Measurements from ENCODE around the gene POLE2. TPM values are rescaled to one million over a fixed set of nuclear protein-coding genes. Genes with fewer than 3 reads are reported as not detected.

POLE2 gene
- total RNA-seq, 1 experiment from 2014 or later, result 38.6 TPM

DNA sequence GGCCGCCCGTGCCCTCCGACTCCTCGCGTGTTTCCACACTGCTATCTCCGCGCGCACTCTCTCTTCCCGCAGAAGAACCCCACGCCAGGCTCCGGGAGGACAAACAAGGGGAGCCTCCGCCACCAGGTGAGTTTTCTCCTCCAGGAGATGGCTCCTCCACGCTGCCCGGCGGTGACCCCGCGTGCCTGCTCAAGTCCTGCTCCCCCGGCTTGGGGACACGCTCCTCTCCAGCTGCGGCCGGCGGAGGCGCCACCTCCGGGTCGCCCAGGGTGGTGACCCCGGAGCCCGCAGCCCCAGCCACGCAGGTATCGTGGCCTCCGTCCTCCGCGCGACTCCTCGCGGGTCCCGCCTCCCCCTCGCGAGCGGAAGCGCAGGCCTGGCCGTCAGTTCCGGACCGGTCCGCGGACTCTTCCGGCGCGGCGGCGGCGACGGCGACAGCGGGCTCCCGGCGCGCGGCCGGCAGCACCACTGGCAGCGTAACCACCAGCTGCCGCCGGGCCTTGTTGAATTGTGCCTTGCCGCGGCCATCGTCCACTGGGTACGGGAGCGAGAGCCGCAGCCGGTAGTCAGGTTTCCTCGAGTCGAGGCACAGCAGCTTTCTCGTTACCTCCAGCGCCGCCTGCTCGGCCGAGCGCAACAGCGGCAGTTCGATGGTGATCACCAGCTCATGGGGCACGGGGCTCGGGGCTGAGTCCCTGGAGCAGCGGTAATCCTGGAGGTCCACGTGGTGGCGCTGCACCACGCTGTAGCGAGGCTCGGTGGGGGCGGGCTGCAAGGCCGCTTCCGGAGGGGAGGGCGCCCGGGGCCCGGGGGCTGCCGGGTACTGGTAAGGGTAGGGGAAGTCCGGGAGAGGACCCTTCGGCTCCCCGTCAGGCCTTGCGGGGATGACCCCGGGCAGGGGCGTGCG lies 54.1 kb downstream of the POLE2 start:
- peak overlapping the region; percentile 91 for H2AFZ ChIP-seq (ENCODE audit: low read length)

GRCh38 chr14:49623941-49624839 lies 63.8 kb downstream of the POLE2 start:
- DNase-seq, result peak; percentile 80
- H3K4me3 ChIP-seq (ENCODE audit: low read length), result peak overlapping the region; percentile 92
- H3F3A ChIP-seq (ENCODE audit: low read length, unreplicated experiment), result peaks cover 5% of the 10 kb centered on the region
- peak overlapping the region; percentile 41 for H3K27ac ChIP-seq (ENCODE audit: low read length)
- H2AFZ ChIP-seq (ENCODE audit: low read length), result no peak overlapping the region
- ChIA-PET POLR2A (ENCODE audit: unreplicated experiment) (interaction anchor here (0.5 to 1.5 kb wide), 7 partner anchors 8 to 379 kb away, joined by 3 to 18 read pairs (median 3); partner anchors contain the start of genes KLHDC2 and RPS29), CTCF (interaction anchor here (0.5 to 1.2 kb wide), 7 partner anchors 10 to 228 kb away, joined by 3 to 7 read pairs (median 3); partner anchors contain the start of genes LRR1 and NEMF)
- peak overlapping the region; percentile 92; the same call in 1 of the 2 replicates for H3K9ac ChIP-seq (ENCODE audit: low read length)
- TF ChIP-seq EZH2 (IDR thresholded peaks at IDR 0.05; ENCODE audit: low read length, unreplicated experiment) (no peak), CTCF (conservative IDR thresholded peaks at IDR 0.05; ENCODE audit: low read depth, low read length) (no peak), EZH2phosphoT487 (IDR thresholded peaks at IDR 0.05; ENCODE audit: borderline replicate concordance, low read length) (no peak)
- H3K36me3 ChIP-seq (ENCODE audit: low read depth, low read length), result peaks cover 8% of the 10 kb centered on the region; the same call in 1 of the 2 replicates
- H3K4me1 ChIP-seq (ENCODE audit: insufficient read depth, low read length), result peaks cover 27% of the 10 kb centered on the region
- H4K20me1 ChIP-seq (ENCODE audit: low read length), result peaks cover 23% of the 10 kb centered on the region
- H3K9me2 ChIP-seq (replicated peaks; ENCODE audit: low read length), result no peaks in the 10 kb centered on the region
- BruUV-seq (replicated peaks), result no TSS peak
- peaks cover 88% of the 10 kb centered on the region for H3K79me2 ChIP-seq (ENCODE audit: low read length)
- peak overlapping the region; percentile 96 for H3K4me2 ChIP-seq (ENCODE audit: low read length)
- no peaks in the 10 kb centered on the region for H3K9me3 ChIP-seq (ENCODE audit: low read length)
- H3K27me3 ChIP-seq (ENCODE audit: low read length), result no peaks in the 10 kb centered on the region
- intact Hi-C loops (cut with micrococcal nuclease), result loop anchor here (2.0 to 5.0 kb wide), 2 partner anchors 68 to 161 kb away; partner anchors contain the start of gene KLHDC1
- peak; percentile 9 for ATAC-seq

More for the DNA sequence above, 54.1 kb downstream of the POLE2 start:
- no TSS peak for BruUV-seq (replicated peaks)
- DNase-seq (peak; percentile 97), ATAC-seq (peak; percentile 78)
- Histone ChIP-seq H3K9me3 (ENCODE audit: low read length) (no peaks in the 10 kb centered on the region), H3K4me3 (ENCODE audit: low read length) (peak overlapping the region; percentile 71), H3K4me2 (ENCODE audit: low read length) (peak overlapping the region; percentile 81), H3K27me3 (ENCODE audit: low read length) (no peaks in the 10 kb centered on the region), H3K27ac (ENCODE audit: low read length) (peak overlapping the region; percentile 88), H3F3A (ENCODE audit: low read length, unreplicated experiment) (no peaks in the 10 kb centered on the region), H3K4me1 (ENCODE audit: insufficient read depth, low read length) (peaks cover 28% of the 10 kb centered on the region), H4K20me1 (ENCODE audit: low read length) (peaks cover 14% of the 10 kb centered on the region), H3K9me2 (replicated peaks; ENCODE audit: low read length) (no peaks in the 10 kb centered on the region), H3K9ac (ENCODE audit: low read length) (peak overlapping the region; percentile 99), H3K79me2 (ENCODE audit: low read length) (peaks cover 95% of the 10 kb centered on the region), H3K36me3 (ENCODE audit: low read depth, low read length) (peaks cover 14% of the 10 kb centered on the region)
- CTCF ChIA-PET, result interaction anchor here (0.5 to 1.5 kb wide), 19 partner anchors 8 to 356 kb away, joined by 3 to 21 read pairs (median 5); partner anchors contain the start of genes KLHDC2, MGAT2, NEMF and RPL36AL
- POLR2A ChIA-PET (ENCODE audit: unreplicated experiment), result interaction anchor here (0.5 to 1.6 kb wide), 10 partner anchors 10 to 1371 kb away, joined by 3 to 25 read pairs (median 6); partner anchors contain the start of genes KLHDC2, MGAT2, RPL36AL and RPS29
- intact Hi-C loops (cut with micrococcal nuclease), result loop anchor here (1.0 to 2.0 kb wide), 5 partner anchors 47 to 218 kb away; partner anchors contain the start of genes KLHDC1, NEMF and RPS29
- TF ChIP-seq EZH2phosphoT487 (IDR thresholded peaks at IDR 0.05; ENCODE audit: borderline replicate concordance, low read length) (no peak), CTCF (conservative IDR thresholded peaks at IDR 0.05; ENCODE audit: low read depth, low read length) (peak; percentile 94), EZH2 (IDR thresholded peaks at IDR 0.05; ENCODE audit: low read length, unreplicated experiment) (no peak)

Data from PC-3 (cell line).